Measurements from ENCODE around the gene DIS3L2.

Gene DIS3L2

GRCh38 chr2:232319803-232320442 is 358.4 kb downstream of the DIS3L2 start:
- no peaks in the 10 kb centered on the region for H3K9me3 ChIP-seq (ENCODE audit: severe bottlenecking)
- H3K27me3 ChIP-seq (ENCODE audit: insufficient read depth, poor library complexity, severe bottlenecking), result no peaks in the 10 kb centered on the region
- H3K27ac ChIP-seq (ENCODE audit: poor library complexity, severe bottlenecking), result no peak overlapping the region
- H3K36me3 ChIP-seq (ENCODE audit: low read depth), result no peaks in the 10 kb centered on the region
- no peak for TF ChIP-seq CTCF (IDR thresholded peaks at IDR 0.05; ENCODE audit: poor library complexity, severe bottlenecking)
- peaks cover 10% of the 10 kb centered on the region for H3K4me1 ChIP-seq (ENCODE audit: insufficient read depth, poor library complexity, severe bottlenecking)
- no peak overlapping the region for H3K4me3 ChIP-seq (ENCODE audit: severe bottlenecking)
- DNase-seq (ENCODE audit: low spot score), result no peak
- ATAC-seq (ENCODE audit: low read depth), result no peak

GRCh38 chr2:232320443-232320803 is 358.9 kb downstream of the DIS3L2 start:
- no peaks in the 10 kb centered on the region for H3K9me3 ChIP-seq (ENCODE audit: severe bottlenecking)
- peaks cover 5% of the 10 kb centered on the region for H3K4me1 ChIP-seq (ENCODE audit: insufficient read depth, poor library complexity, severe bottlenecking)
- no peaks in the 10 kb centered on the region for H3K27me3 ChIP-seq (ENCODE audit: insufficient read depth, poor library complexity, severe bottlenecking)
- no peak overlapping the region for H3K27ac ChIP-seq (ENCODE audit: poor library complexity, severe bottlenecking)
- DNase-seq (ENCODE audit: low spot score) (no peak), ATAC-seq (ENCODE audit: low read depth) (no peak)
- TF ChIP-seq CTCF (IDR thresholded peaks at IDR 0.05; ENCODE audit: poor library complexity, severe bottlenecking), result no peak
- no peaks in the 10 kb centered on the region for H3K36me3 ChIP-seq (ENCODE audit: low read depth)
- no peak overlapping the region for H3K4me3 ChIP-seq (ENCODE audit: severe bottlenecking)

GRCh38 chr2:232321156-232321816 is 359.8 kb downstream of the DIS3L2 start:
- Histone ChIP-seq H3K36me3 (ENCODE audit: low read depth) (no peaks in the 10 kb centered on the region), H3K4me3 (ENCODE audit: severe bottlenecking) (no peak overlapping the region), H3K9me3 (ENCODE audit: severe bottlenecking) (no peaks in the 10 kb centered on the region), H3K27ac (ENCODE audit: poor library complexity, severe bottlenecking) (no peak overlapping the region), H3K4me1 (ENCODE audit: insufficient read depth, poor library complexity, severe bottlenecking) (no peaks in the 10 kb centered on the region), H3K27me3 (ENCODE audit: insufficient read depth, poor library complexity, severe bottlenecking) (no peaks in the 10 kb centered on the region)
- ATAC-seq (ENCODE audit: low read depth) (no peak), DNase-seq (ENCODE audit: low spot score) (no peak)
- no peak for TF ChIP-seq CTCF (IDR thresholded peaks at IDR 0.05; ENCODE audit: poor library complexity, severe bottlenecking)

GRCh38 chr2:232321817-232322559 is 360.5 kb downstream of the DIS3L2 start:
- no peaks in the 10 kb centered on the region for H3K27me3 ChIP-seq (ENCODE audit: insufficient read depth, poor library complexity, severe bottlenecking)

More at GRCh38 chr2:232321817-232322559, 360.5 kb downstream of the DIS3L2 start:
- Histone ChIP-seq H3K27ac (ENCODE audit: poor library complexity, severe bottlenecking) (no peak overlapping the region), H3K36me3 (ENCODE audit: low read depth) (no peaks in the 10 kb centered on the region), H3K9me3 (ENCODE audit: severe bottlenecking) (no peaks in the 10 kb centered on the region), H3K4me3 (ENCODE audit: severe bottlenecking) (no peak overlapping the region), H3K4me1 (ENCODE audit: insufficient read depth, poor library complexity, severe bottlenecking) (no peaks in the 10 kb centered on the region)
- ATAC-seq (ENCODE audit: low read depth) (no peak), DNase-seq (ENCODE audit: low spot score) (no peak)
- TF ChIP-seq CTCF (IDR thresholded peaks at IDR 0.05; ENCODE audit: poor library complexity, severe bottlenecking), result no peak
